Measurements from ENCODE around the gene AUTS2.

AUTS2 gene

DNA sequence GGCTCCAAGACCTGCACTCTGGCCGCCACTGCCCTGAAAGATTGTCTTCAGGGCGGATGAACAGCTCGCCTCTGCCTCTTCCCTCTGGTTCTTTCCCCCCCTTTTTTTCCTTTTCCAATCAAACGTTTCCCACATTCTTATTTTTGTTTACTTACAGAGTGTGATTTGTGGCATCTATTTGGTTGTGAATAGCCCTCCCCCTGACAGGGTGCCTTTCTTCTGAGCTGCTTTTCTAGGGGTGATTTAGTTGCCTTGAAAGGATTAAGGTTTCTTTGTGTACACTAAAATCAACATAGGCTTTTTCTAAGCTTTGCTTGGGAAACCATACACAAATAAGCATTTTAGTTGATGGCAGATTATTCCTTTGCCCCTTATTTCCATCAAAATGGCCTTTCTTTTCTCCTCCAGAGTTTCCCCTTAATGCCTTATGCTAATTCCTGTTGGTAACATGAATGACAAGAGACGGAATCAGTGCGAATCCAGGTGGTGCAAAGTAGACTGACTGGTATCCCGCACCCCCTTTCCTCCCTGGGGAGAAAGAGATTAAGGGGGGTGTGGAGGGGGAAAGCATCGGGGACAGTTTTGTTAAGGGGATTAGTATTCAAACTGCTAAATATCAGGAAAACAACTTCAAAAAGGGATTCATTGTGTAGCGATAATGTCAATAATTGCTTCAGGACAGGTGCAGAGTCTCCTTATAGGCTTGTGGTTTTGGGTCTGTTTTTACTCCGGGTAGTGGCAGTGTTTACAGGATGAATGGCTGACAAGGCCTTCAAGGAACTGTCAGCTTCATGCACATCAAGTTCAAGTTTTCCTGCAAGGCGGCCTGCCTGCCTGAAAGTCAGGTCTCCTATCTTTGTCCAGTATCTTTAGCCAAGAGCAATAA is 1102.0 kb downstream of the AUTS2 start:
- H3K9ac ChIP-seq (ENCODE audit: low read length), result peak overlapping the region; percentile 22
- H3K36me3 ChIP-seq (ENCODE audit: control insufficient read depth, insufficient read depth, low read length), result peaks cover 19% of the 10 kb centered on the region
- H3K9me3 ChIP-seq (ENCODE audit: control insufficient read depth, insufficient read depth, low read depth, low read length), result no peaks in the 10 kb centered on the region
- peak overlapping the region; percentile 49; the same call in 1 of the 2 replicates for H3K27ac ChIP-seq (ENCODE audit: low read depth, low read length)
- H3K27me3 ChIP-seq (ENCODE audit: control insufficient read depth, insufficient read depth, low read length), result peaks cover 18% of the 10 kb centered on the region; the same call in 1 of the 2 replicates
- peaks cover 85% of the 10 kb centered on the region for H3K4me1 ChIP-seq (ENCODE audit: control insufficient read depth, insufficient read depth, low read length)
- peak overlapping the region; percentile 94; the same call in 1 of the 2 replicates for H3K4me3 ChIP-seq (ENCODE audit: low read depth, low read length)

DNA sequence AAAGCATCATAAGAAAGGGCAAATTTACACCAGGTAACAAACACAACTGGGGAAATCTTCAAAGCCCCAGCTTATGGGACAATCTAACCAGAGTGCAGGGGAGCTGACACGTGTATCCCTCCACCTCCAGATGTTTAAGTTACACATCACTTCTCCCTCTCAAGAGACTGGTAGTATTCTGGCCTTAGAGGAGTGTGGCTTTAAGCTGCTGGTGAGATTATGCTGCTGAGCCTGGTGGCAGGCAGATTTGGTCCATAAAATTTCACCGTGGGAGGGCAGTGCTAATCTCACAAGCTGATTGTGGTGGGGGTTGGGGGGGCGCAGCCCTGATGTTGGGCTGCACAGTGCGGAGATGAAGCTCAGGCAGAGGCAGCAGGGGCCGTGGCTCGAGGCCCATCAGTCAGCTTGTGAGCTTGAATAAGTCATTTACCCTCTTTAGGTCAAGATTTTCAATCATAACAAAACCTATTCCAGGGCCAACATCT is 1102.7 kb downstream of the AUTS2 start:
- H3K27ac ChIP-seq (ENCODE audit: low read depth, low read length), result 0 out of 2 replicates have a peak overlapping the region, but pooled peaks have one; percentile 5

DNA sequence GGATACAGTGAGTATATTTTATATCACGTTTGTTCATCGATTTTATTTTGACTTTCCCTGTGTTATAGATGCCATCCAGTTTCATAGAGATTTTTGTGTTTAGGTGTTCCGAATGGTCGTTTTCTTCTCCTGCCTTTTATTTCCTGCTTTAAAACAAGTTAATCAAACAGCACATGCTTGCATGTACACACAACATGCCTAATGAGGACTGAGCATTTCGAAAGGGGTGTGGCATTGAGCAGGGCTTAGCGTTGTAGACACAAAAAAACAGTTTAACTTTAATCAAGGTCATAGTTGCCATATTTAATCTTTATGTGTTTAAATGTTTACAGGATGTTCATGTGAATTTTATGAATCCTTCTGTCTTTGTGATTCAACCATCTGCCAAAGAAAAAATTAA is 1103.2 kb downstream of the AUTS2 start:
- H3K9me3 ChIP-seq (ENCODE audit: control insufficient read depth, insufficient read depth, low read depth, low read length), result no peaks in the 10 kb centered on the region
- no peak overlapping the region for H3K9ac ChIP-seq (ENCODE audit: low read length)
- H3K27me3 ChIP-seq (ENCODE audit: control insufficient read depth, insufficient read depth, low read length), result peaks cover 6% of the 10 kb centered on the region; the same call in 1 of the 2 replicates
- peaks cover 94% of the 10 kb centered on the region for H3K4me1 ChIP-seq (ENCODE audit: control insufficient read depth, insufficient read depth, low read length)
- H3K36me3 ChIP-seq (ENCODE audit: control insufficient read depth, insufficient read depth, low read length), result peaks cover 25% of the 10 kb centered on the region
- no peak overlapping the region for H3K4me3 ChIP-seq (ENCODE audit: low read depth, low read length)
- no peak overlapping the region for H3K27ac ChIP-seq (ENCODE audit: low read depth, low read length)

More for the DNA sequence above, 1102.7 kb downstream of the AUTS2 start:
- peaks cover 11% of the 10 kb centered on the region; the same call in 1 of the 2 replicates for H3K27me3 ChIP-seq (ENCODE audit: control insufficient read depth, insufficient read depth, low read length)
- no peaks in the 10 kb centered on the region for H3K9me3 ChIP-seq (ENCODE audit: control insufficient read depth, insufficient read depth, low read depth, low read length)
- peaks cover 92% of the 10 kb centered on the region for H3K4me1 ChIP-seq (ENCODE audit: control insufficient read depth, insufficient read depth, low read length)
- H3K9ac ChIP-seq (ENCODE audit: low read length), result no peak overlapping the region
- peak overlapping the region; percentile 2; the same call in 1 of the 2 replicates for H3K4me3 ChIP-seq (ENCODE audit: low read depth, low read length)
- peaks cover 25% of the 10 kb centered on the region for H3K36me3 ChIP-seq (ENCODE audit: control insufficient read depth, insufficient read depth, low read length)

DNA sequence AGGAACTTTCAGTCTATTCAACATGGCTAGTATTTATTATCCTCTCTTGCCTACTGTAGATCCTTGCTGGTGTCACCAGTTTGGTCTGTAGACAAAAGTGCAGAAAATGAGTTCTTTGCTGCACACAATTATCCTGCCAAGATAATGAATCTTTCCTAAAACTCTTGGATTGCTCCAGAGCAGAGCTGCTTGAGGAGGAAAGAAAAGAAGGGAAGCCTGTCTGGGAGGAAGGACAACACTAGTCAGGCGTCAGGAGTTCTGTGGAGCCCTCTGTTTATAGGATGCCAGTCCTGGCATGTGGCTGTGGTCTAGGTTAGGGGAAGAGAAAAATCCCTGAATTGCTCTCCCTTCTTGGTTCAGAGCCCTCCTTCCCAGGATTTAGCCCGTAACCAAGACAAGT is 1103.7 kb downstream of the AUTS2 start:
- Histone ChIP-seq H3K27me3 (ENCODE audit: control insufficient read depth, insufficient read depth, low read length) (peaks cover 5% of the 10 kb centered on the region; the same call in 1 of the 2 replicates), H3K27ac (ENCODE audit: low read depth, low read length) (no peak overlapping the region), H3K4me1 (ENCODE audit: control insufficient read depth, insufficient read depth, low read length) (peaks cover 95% of the 10 kb centered on the region), H3K4me3 (ENCODE audit: low read depth, low read length) (no peak overlapping the region), H3K9me3 (ENCODE audit: control insufficient read depth, insufficient read depth, low read depth, low read length) (no peaks in the 10 kb centered on the region), H3K9ac (ENCODE audit: low read length) (no peak overlapping the region), H3K36me3 (ENCODE audit: control insufficient read depth, insufficient read depth, low read length) (peaks cover 29% of the 10 kb centered on the region)

DNA sequence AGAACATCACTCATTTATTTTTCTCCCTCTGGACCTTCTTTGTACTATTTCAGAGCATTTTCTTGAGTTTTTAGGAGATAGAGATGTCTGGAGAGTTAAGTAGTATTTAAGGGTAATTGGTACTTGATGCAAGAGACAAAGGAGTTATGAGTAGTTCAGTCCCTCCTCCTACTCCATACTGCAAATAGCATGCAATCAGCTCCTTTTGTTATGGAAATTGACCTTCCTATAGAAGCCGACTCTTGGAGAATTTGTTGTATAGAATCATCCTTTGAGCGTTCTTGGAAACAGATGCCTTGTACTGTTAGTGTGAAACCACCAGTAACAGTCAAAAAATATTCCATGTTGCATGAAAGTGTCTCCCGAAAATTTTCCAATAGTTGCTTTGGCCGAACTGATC is 1105.5 kb downstream of the AUTS2 start:
- H3K9ac ChIP-seq (ENCODE audit: low read length), result no peak overlapping the region
- H3K9me3 ChIP-seq (ENCODE audit: control insufficient read depth, insufficient read depth, low read depth, low read length), result no peaks in the 10 kb centered on the region
- peak overlapping the region; percentile 22 for H3K4me3 ChIP-seq (ENCODE audit: low read depth, low read length)
- peaks cover 90% of the 10 kb centered on the region for H3K4me1 ChIP-seq (ENCODE audit: control insufficient read depth, insufficient read depth, low read length)
- H3K36me3 ChIP-seq (ENCODE audit: control insufficient read depth, insufficient read depth, low read length), result peaks cover 26% of the 10 kb centered on the region
- H3K27me3 ChIP-seq (ENCODE audit: control insufficient read depth, insufficient read depth, low read length), result peaks cover 5% of the 10 kb centered on the region; the same call in 1 of the 2 replicates
- H3K27ac ChIP-seq (ENCODE audit: low read depth, low read length), result peak overlapping the region; percentile 10; the same call in 1 of the 2 replicates

DNA sequence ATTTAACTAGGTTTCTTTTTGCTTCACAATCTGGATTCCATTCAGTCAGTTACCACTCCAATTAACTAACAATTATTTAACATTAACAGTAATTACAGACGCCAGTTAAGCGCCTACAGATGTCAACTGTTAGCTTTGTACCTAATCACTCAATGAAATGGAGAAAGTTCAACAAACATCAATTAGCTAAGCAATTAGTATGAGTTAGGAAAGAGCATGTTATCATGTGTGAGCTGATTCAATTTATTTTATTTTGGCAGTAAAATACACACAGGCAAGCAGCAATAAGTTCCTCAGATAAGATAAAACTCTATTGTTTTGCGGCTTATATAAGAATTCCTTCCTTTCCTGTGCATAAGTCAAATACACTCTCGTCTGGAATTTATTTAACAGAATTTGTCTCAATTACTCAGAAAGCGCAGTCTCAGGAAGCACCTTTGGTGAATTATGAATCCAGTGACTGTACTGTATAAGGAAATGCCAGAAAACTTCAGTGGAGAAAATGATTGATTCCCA is 1106.6 kb downstream of the AUTS2 start:
- peaks cover 5% of the 10 kb centered on the region; the same call in 1 of the 2 replicates for H3K27me3 ChIP-seq (ENCODE audit: control insufficient read depth, insufficient read depth, low read length)
- H3K4me3 ChIP-seq (ENCODE audit: low read depth, low read length), result no peak overlapping the region
- no peak overlapping the region for H3K9ac ChIP-seq (ENCODE audit: low read length)
- H3K4me1 ChIP-seq (ENCODE audit: control insufficient read depth, insufficient read depth, low read length), result peaks cover 88% of the 10 kb centered on the region
- no peak overlapping the region for H3K27ac ChIP-seq (ENCODE audit: low read depth, low read length)
- H3K9me3 ChIP-seq (ENCODE audit: control insufficient read depth, insufficient read depth, low read depth, low read length), result no peaks in the 10 kb centered on the region
- peaks cover 24% of the 10 kb centered on the region for H3K36me3 ChIP-seq (ENCODE audit: control insufficient read depth, insufficient read depth, low read length)

DNA sequence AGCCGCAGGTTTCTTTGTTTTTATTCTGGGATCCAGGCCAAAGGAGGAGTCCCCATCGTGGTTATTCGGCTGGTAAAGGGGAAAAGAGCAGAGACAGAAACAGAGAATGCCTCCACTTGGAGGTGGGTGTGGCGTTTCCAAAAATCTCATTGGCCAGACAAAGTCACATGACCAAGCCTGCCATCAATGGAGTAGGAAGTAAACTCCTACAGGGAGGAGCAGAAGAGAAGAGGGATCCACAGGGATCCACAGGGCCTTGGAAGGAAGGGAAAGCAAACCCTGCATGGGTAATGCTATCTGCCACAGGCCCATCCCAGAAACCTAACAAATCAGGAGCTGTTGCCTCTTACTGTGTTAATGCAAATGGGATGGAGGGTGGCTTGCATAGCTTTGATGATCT is 1107.9 kb downstream of the AUTS2 start:
- Histone ChIP-seq H3K36me3 (ENCODE audit: control insufficient read depth, insufficient read depth, low read length) (peaks cover 24% of the 10 kb centered on the region), H3K4me3 (ENCODE audit: low read depth, low read length) (no peak overlapping the region), H3K9me3 (ENCODE audit: control insufficient read depth, insufficient read depth, low read depth, low read length) (no peaks in the 10 kb centered on the region), H3K4me1 (ENCODE audit: control insufficient read depth, insufficient read depth, low read length) (peaks cover 89% of the 10 kb centered on the region), H3K27me3 (ENCODE audit: control insufficient read depth, insufficient read depth, low read length) (peaks cover 5% of the 10 kb centered on the region; the same call in 1 of the 2 replicates), H3K9ac (ENCODE audit: low read length) (no peak overlapping the region), H3K27ac (ENCODE audit: low read depth, low read length) (no peak overlapping the region)

DNA sequence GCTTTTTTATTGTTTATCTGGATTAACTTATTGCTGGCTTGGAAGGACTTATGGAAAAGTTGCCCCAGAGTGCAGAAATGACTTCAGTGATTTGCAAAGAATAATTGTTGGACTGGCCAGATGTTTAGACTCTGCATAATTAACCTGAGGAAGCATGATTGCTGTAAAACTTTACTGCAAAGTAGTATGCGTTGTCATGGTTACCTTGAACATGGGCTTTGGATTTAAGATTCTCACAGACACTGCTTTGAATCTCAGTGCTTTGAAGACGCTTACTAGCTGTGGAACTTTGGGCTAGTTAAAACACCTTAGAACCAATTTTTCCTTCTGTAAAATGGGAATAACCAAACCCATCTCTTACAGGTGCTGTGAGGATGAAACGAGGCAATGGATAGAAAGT is 1108.4 kb downstream of the AUTS2 start:
- Histone ChIP-seq H3K9ac (ENCODE audit: low read length) (no peak overlapping the region), H3K36me3 (ENCODE audit: control insufficient read depth, insufficient read depth, low read length) (peaks cover 24% of the 10 kb centered on the region), H3K4me3 (ENCODE audit: low read depth, low read length) (no peak overlapping the region), H3K4me1 (ENCODE audit: control insufficient read depth, insufficient read depth, low read length) (peaks cover 89% of the 10 kb centered on the region), H3K27ac (ENCODE audit: low read depth, low read length) (no peak overlapping the region), H3K9me3 (ENCODE audit: control insufficient read depth, insufficient read depth, low read depth, low read length) (no peaks in the 10 kb centered on the region), H3K27me3 (ENCODE audit: control insufficient read depth, insufficient read depth, low read length) (peaks cover 5% of the 10 kb centered on the region; the same call in 1 of the 2 replicates)

DNA sequence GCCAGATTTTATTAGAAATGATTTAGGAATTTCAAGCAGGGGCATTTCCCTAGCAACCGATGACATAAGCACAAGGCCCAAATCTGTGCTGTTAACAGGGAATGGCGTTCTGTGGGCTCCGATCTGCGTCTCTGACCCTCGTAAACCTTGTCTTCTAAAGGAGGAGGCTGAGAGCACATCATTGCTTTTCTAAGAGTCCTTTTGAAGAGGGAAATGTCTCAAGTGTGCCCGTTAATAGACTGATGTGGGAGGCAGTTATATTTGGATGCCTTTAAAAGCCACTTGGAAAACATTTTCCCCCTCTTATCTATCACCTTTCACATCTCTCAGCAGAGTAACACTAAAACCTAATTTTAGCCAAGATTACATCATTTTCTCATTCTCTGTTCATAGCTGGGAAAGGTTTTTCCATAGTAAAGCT is 1109.6 kb downstream of the AUTS2 start:
- peaks cover 13% of the 10 kb centered on the region for H3K36me3 ChIP-seq (ENCODE audit: control insufficient read depth, insufficient read depth, low read length)
- H3K27ac ChIP-seq (ENCODE audit: low read depth, low read length), result no peak overlapping the region
- peaks cover 78% of the 10 kb centered on the region for H3K4me1 ChIP-seq (ENCODE audit: control insufficient read depth, insufficient read depth, low read length)

DNA sequence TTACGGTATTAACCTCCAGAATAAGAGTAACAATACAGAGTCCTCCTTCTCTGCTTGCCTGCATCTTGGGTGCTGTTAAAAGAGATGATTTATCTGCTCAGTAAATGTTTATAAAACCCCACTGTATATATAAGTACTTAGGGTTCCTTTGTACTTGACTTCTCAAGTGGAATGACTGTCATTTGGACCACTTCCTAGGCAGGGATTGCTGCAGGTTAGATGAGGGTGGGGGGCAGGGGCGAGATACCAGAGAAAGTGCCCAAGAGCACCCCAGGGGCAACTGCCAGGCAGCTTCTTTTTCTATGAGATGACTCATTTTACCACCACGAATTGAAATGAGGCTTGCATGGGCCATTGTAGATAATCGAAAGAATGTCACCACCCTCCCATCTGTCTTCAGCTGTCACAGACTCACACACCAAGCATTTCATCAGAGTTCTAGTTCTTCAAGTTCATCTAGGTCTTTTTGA is 1111.8 kb downstream of the AUTS2 start:
- Histone ChIP-seq H3K27ac (ENCODE audit: low read depth, low read length) (no peak overlapping the region; the same call in 1 of the 2 replicates), H3K4me3 (ENCODE audit: low read depth, low read length) (no peak overlapping the region), H3K36me3 (ENCODE audit: control insufficient read depth, insufficient read depth, low read length) (peaks cover 17% of the 10 kb centered on the region), H3K9me3 (ENCODE audit: control insufficient read depth, insufficient read depth, low read depth, low read length) (peaks cover 8% of the 10 kb centered on the region), H3K27me3 (ENCODE audit: control insufficient read depth, insufficient read depth, low read length) (no peaks in the 10 kb centered on the region), H3K9ac (ENCODE audit: low read length) (no peak overlapping the region), H3K4me1 (ENCODE audit: control insufficient read depth, insufficient read depth, low read length) (peaks cover 56% of the 10 kb centered on the region)

More for the DNA sequence above, 1109.6 kb downstream of the AUTS2 start:
- H3K27me3 ChIP-seq (ENCODE audit: control insufficient read depth, insufficient read depth, low read length), result no peaks in the 10 kb centered on the region; the same call in 1 of the 2 replicates
- no peak overlapping the region for H3K4me3 ChIP-seq (ENCODE audit: low read depth, low read length)
- no peaks in the 10 kb centered on the region for H3K9me3 ChIP-seq (ENCODE audit: control insufficient read depth, insufficient read depth, low read depth, low read length)
- H3K9ac ChIP-seq (ENCODE audit: low read length), result no peak overlapping the region
